ENCODE measurements around the gene FER. TPM values are rescaled to one million over a fixed set of nuclear protein-coding genes. Genes with fewer than 3 reads are reported as not detected.

Gene FER
- total and polyA plus RNA-seq, 2 of the 13 experiments (the other 11 are each of a cell fraction or from before 2014, with no cell fraction given) = 7.9 to 29.0 TPM

- TF ChIP-seq ZNF746 (CRISPR knock-in tag; IDR thresholded peaks at IDR 0.05) (peak; percentile 80; the same call in 1 of the 2 replicates), PRDM10 (CRISPR knock-in tag; IDR thresholded peaks at IDR 0.05; ENCODE audit: low read depth) (peak; percentile 66), MXD4 (CRISPR knock-in tag; IDR thresholded peaks at IDR 0.05) (peak; percentile 82), PREB (CRISPR knock-in tag; IDR thresholded peaks at IDR 0.05) (no peak), HNRNPLL (IDR thresholded peaks at IDR 0.05; ENCODE audit: low read depth, low read length, poor library complexity, severe bottlenecking) (peak; percentile 93), ARID5B (CRISPR knock-in tag; IDR thresholded peaks at IDR 0.05) (peak; percentile 67), ZBTB44 (CRISPR knock-in tag; IDR thresholded peaks at IDR 0.05) (0 out of 2 replicates have a peak, but pooled peaks have one; percentile 46), GZF1 (CRISPR knock-in tag; IDR thresholded peaks at IDR 0.05) (no peak), ETV5 (CRISPR knock-in tag; IDR thresholded peaks at IDR 0.05; ENCODE audit: borderline replicate concordance) (peak; percentile 31; the same call in 1 of the 2 replicates), ZNF264 (CRISPR knock-in tag; IDR thresholded peaks at IDR 0.05) (peak; percentile 39; the same call in 1 of the 2 replicates), ZBTB7B (CRISPR knock-in tag; IDR thresholded peaks at IDR 0.05) (peak; percentile 93), ZNF629 (CRISPR knock-in tag; conservative IDR thresholded peaks at IDR 0.05) (peak; percentile 14; the same call in 1 of the 2 replicates), UBTF (CRISPR knock-in tag; IDR thresholded peaks at IDR 0.05) (peak; percentile 100), ZSCAN9 (CRISPR knock-in tag; IDR thresholded peaks at IDR 0.05; ENCODE audit: borderline replicate concordance) (peak; percentile 60; the same call in 1 of the 2 replicates), ZFY (CRISPR knock-in tag; IDR thresholded peaks at IDR 0.05) (peak; percentile 99), SP2 (CRISPR knock-in tag; IDR thresholded peaks at IDR 0.05) (peak; percentile 96)
Measured at GRCh38 chr5:108748401-108749127, 867 bp downstream of the FER start (continued).

Data from HepG2 (cell line).